Right lobe of liver (tissue), 4 donors: ENCODE measurements around the gene C18orf63.

Experiments used
- POLR2A ChIP-seq: fragments of 450-650 bp; IDR thresholded peaks from one replicate; pipeline ENCODE4 v1.6.1; 2017; ENCODE audit warnings: antibody characterized with exemption, mild to moderate bottlenecking
- TF ChIP-seq, protein P1 (sequence below), 4 donors: fragments of 200-600 bp in 3 of 4; fragments of 450-650 bp in 1 of 4; IDR thresholded peaks; one replicate each; pipeline versions ENCODE4 v1.5.1 to v1.8.0; 2016 to 2022; ENCODE audit warnings: antibody characterized with exemption in 4 of 4, mild to moderate bottlenecking in 2 of 4
- donor health status: DM: no; HTN: no; CAD: no.
- donor health status: DM: no; HTN: no; CAD: no.
- donor health status: DM: no; HTN: yes; CAD: no.

DNA sequence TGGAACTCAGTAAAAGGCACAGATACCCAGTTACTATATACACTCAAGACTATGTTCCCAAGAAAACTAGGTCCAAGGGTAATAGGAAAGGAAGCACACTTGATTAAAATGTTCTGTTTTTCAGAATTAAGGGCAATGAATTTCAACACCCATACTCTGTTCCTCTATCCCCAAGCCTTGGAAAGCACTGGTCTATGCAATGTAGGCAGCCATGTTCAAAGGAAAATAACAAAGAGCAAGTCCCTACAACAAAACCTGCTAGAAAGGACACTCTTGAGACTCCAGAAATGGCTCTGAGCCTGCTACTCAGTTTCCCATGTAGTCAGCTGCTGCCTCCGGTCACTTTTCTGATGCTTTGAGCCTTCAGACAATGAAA is 30.7 kb upstream of the C18orf63 start:
- TF ChIP-seq POLR2A, result no peak
- TF ChIP-seq, protein P1, sequence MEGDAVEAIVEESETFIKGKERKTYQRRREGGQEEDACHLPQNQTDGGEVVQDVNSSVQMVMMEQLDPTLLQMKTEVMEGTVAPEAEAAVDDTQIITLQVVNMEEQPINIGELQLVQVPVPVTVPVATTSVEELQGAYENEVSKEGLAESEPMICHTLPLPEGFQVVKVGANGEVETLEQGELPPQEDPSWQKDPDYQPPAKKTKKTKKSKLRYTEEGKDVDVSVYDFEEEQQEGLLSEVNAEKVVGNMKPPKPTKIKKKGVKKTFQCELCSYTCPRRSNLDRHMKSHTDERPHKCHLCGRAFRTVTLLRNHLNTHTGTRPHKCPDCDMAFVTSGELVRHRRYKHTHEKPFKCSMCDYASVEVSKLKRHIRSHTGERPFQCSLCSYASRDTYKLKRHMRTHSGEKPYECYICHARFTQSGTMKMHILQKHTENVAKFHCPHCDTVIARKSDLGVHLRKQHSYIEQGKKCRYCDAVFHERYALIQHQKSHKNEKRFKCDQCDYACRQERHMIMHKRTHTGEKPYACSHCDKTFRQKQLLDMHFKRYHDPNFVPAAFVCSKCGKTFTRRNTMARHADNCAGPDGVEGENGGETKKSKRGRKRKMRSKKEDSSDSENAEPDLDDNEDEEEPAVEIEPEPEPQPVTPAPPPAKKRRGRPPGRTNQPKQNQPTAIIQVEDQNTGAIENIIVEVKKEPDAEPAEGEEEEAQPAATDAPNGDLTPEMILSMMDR (IDR thresholded peaks at IDR 0.05), result no peak
